SU-DHL-6 (cell line): ENCODE data around the gene SLC25A1.

Experiments
- CTCF ChIP-seq: fragments of 200-600 bp; sonication (generic); IDR thresholded peaks from one replicate; pipeline ENCODE4 v1.5.1; 2017; ENCODE audit warnings: antibody characterized with exemption, mild to moderate bottlenecking, low read length, moderate library complexity; ENCODE audit not compliant: insufficient read depth, poor library complexity, severe bottlenecking
- EZH2phosphoT487 ChIP-seq: fragments of 200-600 bp; sonication (generic), shearing (Covaris generic); conservative IDR thresholded peaks from 2 replicates; pipeline ENCODE4 v1.6.1; 2018; ENCODE audit warnings: mild to moderate bottlenecking, antibody characterized with exemption, low read length, moderate library complexity, mixed read lengths

GRCh38 chr22:19207884-19208283 is 29.3 kb upstream of the SLC25A1 start:
- TF ChIP-seq CTCF = no peak
- TF ChIP-seq EZH2phosphoT487 = no peak
